ENCODE data around the gene KIDINS220.

Gene KIDINS220

DNA sequence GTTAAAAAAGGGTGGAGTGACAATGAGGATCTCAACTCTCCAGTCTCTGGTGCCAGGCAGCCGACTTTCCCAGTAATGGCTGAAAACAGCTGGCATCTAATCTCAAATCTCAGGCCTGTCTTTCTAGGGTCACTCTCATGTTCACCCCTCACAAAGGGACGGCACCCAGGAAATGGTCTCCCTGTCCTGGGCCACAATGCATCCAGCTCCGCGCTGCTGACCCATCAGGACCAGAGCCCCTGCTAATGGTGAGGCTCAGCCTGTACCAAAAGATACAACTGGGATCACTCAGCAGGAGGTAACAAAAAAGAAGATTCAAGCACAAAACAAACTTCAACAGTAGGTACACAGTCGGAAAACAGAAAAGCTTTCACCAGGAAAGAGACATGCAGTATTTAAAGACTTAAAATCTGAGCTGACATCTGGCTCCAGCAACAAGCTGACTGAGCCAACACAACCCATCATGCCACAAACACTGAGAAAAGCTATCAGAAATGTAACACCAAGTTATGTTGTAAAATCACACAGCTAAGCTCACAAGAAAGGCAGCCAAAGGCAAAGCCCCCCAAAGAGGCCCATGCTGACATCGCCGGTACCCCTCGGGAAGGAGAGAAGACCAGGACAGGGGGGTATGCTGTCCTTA is 13.6 kb upstream of the KIDINS220 start:
- DNase-seq = no peak

DNA sequence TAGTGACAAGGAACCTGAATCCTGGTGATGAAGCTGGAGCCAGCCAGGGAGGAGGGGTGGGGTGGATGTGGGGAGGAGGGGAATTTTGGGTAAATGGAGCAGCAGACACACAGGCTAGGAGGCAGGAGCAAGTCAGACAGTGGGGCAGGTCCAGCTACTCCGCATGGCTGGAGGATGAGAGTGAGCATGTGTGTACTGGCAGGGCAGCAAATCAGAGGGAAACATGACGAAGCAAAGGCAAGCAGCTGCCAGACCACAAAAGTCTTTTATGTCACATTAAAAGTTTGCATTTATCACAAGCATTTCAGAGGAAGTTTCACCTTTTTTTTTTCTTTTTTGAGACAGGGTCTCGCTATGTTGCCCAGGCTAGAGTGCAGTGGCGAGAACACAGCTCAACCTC is 11.9 kb upstream of the KIDINS220 start:
- peak in 1 of 2 donors; percentile 45 for DNase-seq

DNA sequence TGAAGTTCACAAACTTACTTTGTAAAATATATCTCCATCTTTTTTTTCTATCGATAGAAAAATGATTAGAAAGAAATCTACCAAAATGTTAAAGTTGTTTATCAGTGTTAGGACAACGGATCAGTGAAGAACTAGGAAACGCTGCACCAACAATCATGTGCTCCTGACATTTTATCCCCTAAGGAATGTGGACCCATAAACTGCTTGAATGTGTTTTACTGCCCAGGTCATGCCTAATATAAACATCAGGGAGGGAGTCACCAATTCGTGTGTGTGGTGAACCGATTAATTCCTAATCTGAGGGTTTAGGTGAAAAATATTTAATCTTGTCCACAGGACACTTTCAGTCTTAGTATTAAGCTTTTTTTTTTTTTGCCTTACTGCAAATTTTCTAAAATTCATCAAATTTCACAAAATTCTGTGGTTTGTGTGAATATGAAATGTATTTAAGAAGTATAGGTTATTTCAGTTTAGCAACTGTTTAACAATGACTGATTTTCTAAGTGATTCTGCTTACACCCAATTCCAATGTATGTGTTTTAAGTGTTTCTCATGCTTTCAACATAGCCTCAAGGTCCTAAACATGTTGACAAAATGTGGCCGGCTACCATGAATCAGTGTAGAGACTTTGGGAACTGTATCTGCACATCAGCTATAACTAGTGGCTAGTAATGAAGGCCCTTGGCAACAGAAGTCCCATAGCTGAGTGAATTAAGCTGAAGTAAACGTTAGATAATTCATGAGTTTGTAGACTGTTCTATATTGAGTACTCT is 11.1 kb upstream of the KIDINS220 start:
- no peak for DNase-seq

DNA sequence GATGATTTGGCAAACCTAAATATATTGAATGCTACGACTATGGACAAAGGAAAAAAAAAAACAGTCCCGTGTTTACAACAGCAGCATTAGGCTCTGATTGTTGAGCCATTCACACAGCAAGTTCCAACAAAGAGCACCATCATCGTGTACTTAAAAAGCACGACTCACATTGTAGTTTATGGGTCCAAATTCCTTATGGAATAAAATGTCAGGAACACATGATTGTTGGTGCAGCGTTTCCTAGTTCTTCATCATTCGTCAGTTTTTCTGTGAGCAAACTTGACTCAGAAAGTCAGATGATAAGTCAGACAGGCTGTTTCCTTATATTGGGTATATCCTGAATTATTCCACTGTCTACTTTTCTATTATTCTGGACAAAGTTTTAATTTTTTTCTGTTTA is 10.0 kb upstream of the KIDINS220 start:
- no peak for DNase-seq

DNA sequence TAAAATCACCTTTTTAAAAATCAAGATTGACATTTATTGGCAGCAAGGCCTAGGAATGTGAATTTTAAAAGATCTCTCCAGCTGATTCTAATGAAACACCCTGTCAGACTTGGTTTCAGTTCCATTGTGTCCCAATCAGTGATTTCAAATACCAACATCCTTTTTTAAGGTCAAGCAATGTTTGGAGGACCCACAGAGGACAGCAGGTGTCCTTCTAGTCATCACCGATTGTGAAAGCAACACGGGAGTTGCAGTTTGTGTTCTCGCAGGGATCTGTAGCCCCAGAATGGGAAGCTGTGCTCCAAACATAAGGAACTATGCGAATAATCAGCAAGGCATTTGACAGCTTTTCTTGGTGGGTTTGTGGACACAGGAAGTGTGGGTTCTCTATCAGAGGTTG is 4.5 kb upstream of the KIDINS220 start:
- no peak for DNase-seq

DNA sequence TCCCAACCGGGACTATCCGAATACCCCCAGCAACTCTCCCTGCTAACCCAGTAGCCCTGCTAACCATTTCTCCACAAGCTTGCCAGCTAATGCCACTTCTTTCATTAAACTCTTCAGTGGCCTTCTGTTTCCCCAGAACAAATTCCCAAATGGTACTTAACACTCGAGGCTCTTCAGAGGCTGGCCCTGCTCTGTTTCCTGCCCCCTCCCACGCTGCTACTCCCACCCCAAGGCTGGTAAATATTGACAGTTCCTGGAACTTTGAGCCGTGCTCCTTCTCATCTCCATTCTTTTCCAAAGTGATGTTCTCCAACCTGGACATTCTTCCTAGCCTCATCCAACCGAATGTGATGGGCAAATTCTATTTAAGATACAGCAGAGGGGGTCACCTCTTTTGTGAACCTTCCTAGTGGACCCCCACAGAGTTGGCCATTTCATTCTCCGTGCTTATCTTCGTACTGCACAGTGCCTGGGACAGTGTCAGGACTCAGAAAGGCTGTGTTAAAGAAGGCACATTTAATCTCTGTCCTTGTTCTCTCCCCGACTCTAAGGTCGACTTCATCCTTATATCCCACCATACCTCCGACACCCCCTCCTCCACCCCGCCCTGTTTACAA is 3.2 kb upstream of the KIDINS220 start:
- no peak for DNase-seq

DNA sequence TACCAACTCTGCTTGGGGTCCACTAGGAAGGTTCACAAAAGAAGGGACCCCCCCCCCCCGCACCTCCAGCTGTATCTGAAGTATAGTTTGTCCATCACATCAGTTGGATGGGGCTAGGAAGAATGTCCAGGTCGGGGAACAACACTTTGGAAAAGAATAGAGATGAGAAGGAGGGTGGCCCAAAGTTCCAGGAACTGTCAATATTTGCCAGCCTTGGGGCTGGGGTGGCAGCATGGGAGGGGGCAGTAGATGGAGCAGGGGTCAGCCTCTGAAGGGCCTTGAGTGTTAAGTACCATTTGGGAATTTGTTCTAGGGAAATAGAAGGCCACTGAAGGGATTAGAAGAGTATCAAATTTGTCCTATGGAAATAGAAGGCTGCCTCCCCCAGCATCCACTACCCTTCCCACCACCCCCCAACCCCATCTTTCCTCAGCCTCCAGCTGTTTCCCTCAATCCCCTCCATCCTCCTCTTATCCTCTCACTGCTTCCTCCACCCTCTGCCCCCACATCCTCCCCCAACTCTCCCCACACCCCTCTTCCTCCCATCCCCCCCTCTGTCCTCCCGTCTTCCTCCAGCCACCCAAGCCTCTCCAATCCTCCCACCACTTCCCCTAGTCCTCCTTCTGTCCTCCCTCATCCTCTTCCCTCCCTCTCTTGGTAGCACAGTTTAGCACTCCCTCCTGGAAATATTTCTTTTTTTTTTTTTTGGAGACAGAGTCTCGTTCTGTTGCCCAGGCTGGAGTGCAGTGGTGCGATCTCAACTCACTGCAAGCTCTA is 2.0 kb upstream of the KIDINS220 start:
- DNase-seq = no peak

DNA sequence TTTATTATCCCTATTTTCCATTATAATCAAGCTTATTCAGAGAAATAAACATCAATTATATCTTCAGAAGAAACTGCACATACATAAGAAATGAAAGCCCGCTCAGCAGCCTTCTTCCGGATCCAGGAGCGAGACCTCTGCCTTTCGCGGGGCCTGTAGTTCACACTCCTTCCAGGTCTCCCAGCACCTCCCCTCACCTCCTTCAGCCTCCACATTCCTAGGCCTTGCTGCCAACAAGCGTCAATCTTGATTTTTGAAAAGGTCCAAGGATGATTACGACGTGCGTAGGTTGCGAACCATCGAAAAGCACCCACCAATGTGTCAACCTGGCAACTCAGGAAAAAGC is 355 bp upstream of the KIDINS220 start:
- DNase-seq = no peak

DNA sequence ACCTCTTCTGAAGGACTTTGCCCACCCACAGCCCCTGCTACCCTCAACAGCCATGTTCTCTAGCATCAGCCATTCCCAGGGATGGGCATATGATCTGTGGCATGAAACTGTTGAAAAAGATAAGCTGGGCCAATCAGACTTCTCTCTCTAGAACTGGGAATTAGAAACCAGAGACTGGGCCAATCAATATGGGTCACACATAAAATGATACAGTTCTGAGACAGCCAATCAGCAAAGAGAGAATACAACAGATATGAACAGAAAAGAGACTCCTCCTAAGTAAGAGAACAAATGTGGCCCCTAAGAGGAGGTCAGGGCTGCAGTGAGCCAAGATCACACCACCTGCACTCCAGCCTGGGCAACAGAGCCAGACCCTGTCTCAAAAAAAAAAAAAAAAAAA is 2.1 kb downstream of the KIDINS220 start:
- DNase-seq = no peak

DNA sequence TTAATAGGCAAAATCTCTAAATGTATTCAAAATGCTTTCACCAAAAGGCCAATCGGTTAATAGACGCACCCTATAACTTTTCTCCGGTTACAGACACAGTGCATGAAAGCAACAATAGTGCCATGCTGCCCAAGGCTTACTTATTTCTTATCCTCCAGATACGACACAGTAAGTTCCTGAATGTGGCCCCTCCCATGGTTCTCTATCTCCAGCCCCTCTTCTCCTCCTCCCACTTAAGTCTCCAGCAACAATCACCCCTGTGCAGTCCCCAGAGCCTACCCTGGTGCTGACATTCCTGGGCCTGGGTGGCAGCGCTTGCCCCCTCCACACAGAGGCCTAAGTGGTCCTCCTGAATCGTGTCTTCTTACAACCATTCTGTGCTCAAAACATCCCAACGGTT is 3.6 kb downstream of the KIDINS220 start:
- no peak for DNase-seq

DNA sequence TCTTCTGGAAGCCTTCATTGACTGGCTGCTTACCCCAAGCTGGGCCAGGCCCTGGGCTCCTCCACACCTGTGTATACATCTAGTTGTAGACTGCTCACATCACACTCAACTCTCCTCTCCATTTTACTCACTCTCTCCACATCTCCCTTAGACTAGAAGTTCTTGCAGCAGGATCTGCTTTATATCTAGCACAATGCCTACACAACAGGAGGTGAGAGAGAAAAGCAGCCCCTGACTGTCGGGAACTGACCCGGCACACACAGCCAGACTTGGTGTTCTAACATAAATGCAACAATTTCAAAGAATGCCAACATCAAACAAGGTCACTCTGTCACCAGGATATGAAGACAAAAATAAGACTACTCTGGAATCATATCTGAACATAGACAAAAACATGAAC is 5.9 kb downstream of the KIDINS220 start:
- no peak for DNase-seq

DNA sequence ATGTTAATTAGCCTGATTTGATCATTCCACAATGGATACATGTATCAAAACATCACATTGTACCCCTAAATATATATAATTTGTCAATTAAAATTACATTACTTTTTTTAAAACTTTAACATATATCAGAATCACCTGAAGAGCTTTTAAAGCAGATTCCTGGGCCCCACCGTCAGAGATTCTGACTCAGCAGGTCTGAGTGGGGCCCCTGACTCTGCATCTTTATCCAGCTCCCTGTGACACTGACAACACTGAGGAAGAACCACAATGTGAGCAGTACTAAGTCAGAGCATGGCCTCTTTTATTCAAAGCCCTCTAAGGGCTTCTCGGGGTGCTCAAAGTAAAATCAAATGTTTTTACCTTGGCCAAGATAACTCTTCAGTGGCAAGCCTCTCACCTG is 9.7 kb downstream of the KIDINS220 start:
- no peak for DNase-seq

DNA sequence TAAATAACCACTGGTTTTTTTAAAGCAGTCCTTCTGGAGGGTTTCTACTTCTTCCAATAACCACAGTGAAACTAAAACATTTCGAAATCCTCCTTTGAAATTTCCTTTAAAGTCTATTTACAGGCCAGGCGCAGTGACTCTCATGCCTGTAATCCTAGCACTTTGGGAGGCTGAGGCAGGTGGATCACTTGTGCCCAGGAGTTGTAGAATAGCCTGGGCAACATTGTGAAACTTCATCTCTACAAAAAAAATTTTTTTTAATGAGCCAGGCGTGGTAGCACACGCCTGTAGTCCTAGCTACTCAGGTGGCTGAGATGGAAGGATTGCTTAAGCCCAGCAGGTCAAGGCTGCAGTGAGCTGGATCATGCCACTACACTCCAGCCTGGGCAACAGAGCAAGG is 15.2 kb downstream of the KIDINS220 start:
- no peak for DNase-seq

DNA sequence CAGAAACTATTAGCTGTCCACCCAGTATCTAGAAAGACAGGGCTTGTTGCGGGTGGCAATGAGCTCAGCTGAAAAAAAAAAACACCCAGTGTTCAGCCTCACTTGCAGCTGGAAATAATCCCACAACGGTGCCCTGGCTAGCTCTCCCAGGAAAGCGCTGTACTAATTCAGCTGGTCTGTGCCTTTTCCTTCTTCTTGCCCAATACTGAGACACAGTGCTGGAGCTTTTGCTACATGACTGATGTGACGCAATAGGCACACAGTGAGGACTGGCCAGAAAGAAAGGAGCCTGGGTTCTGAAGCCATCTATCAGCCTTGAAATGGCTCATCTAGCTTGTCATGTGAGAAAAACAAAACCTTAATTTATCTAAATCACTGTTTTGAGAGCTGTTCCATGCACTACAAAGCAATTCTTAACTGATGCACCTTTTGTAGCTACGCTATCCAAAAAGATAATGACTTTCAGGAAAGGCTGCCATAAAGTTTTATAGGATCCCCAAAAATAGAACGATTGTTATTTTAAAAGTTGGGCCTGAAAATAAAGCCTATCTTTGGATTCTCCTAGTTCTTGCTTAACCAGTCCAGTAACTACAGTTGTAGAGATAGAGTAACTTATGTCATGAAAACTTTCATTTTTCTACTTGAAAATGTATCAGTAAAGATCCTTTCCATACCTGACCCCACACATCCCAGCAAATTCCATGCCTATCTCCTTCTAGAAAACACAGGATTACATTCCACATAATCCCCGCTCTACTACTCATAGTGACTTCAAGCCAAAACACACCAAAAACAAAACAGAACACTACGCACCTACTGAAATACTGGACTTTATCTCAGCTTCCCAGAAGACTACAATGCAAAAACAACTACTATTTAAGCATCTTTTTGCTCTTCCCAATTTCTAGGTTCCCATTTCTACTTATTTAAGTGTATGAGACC is 15.9 kb downstream of the KIDINS220 start:
- no peak for DNase-seq

DNA sequence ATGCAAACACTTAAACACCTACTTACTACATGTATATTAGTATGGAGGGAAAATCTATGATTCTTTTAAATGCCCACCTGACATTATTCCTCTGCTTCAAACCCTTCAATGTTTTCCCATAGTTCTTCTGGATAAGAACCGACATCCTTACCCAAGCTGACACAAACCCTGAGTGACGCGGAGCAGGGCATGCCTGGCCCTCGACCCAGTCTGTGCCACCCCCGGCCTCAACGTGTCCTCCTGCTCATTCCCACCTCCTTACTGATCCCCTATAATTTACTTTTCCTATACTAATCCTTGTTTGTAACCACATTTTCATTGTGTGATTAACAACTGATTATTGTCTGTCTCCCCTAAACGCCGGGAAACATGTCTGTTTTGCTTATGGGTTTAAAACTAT is 17.5 kb downstream of the KIDINS220 start:
- no peak for DNase-seq

DNA sequence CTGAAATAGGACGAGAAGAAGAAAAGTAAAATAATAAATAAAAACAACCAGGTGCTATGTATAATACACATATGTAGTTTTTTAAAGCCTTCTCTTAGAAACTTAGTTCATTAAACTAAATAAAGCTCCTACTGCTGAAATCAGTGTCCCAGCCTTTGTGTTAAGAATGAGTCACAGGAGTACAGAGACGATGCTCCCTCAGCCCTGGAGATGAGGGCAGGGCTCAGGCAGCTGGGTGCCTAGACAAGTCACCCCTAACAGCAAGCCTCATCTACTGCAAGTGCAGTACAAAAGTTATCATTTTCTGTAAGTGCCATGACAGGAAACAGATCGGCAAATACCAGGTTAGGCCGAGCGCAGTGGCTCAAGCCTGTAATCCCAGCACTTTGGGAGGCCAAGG is 18.2 kb downstream of the KIDINS220 start:
- no peak for DNase-seq

DNA sequence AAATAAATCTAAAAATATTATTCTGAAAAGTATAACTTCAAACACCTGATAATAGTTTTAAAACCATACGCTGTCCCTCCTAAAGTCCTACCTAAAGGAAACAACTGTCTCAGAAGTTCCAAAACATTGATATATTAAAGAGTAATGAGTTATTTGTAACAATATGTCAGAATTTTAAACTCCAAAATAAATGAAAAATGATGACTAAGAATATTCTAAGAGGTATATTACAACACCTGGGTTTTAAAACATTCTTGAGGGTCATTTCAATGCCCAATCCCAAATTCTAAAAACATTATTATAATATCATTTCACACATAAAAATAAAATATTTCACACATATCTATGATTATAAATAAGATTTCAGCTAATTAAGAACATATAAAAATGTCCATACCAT is 20.2 kb downstream of the KIDINS220 start:
- DNase-seq = no peak

DNA sequence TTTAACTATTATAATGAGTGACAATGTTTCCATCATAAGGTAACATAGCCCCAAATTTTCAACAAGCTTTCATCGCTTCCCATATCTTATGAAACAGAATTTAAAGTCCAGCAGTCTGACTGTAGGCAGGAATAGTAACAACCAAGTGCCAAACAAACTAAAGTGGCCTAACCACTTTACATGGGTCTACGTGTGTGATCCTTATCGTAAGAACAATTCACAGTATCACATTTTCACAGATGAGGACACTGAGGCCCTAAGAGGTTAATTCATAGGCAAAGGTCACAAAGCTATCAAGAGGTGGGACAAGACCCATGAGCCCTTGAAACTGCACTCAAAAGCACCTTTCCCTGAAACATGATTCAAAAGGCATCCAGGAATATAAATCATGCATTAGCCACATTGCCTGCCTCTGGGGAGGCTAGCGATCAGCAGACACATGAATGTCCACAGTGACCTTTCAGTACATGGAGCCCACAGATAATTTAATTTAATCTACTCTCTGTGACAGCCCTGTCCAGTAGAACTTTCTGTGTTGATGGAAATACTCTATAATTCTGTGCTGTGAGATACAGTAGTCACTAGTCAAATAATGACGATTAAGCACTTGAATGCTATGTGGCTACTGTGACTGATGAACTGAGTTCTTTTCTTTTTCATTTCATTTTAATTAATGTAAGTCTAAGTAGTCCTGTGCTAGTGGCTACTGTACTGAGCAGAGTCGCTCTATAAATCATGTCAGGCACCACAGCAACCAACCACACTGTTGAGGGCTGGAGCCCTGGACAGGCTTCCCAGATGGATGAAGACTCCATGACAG is 30.3 kb downstream of the KIDINS220 start:
- no peak for DNase-seq

DNA sequence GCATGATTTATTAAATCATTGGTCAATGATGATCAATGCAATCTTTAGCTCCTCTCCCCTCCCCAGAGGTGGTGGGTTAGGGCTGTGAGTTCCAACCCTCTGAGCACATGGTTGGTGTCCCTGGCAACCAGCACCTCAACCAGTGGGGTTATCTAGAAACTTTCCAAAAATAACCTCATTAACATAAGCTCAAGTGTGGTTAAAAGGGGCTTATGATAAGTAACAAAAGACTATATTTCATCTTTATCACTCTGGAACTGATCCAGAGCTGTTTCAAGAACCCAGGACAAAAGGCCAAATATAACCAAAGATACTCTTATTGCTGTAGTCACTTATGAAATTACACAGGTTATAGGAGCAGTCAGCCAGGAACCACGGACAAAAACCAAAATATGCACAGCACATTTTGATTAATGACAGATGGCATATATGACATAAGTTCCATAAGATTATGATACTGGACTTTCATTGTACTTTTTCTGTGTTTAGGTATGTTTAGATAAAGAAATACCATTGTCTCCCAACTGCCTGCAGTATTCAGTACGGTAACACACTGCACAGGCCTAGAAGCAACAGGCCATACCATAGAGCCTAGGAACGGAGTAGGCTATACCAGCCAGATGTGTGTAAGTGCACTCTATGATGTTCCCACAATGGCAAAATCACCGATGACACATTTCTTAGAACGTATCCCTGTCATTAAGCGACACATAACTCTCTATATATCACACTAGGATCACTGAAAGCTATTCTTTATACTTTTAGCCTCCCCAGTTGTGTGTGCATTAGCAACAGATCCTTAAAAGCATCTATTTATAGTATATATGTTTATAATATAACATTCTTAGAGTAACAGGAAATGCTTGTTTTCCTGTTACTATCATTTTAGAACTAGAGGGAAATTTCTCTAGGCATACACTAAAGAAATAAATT is 31.9 kb downstream of the KIDINS220 start:
- DNase-seq = no peak

DNA sequence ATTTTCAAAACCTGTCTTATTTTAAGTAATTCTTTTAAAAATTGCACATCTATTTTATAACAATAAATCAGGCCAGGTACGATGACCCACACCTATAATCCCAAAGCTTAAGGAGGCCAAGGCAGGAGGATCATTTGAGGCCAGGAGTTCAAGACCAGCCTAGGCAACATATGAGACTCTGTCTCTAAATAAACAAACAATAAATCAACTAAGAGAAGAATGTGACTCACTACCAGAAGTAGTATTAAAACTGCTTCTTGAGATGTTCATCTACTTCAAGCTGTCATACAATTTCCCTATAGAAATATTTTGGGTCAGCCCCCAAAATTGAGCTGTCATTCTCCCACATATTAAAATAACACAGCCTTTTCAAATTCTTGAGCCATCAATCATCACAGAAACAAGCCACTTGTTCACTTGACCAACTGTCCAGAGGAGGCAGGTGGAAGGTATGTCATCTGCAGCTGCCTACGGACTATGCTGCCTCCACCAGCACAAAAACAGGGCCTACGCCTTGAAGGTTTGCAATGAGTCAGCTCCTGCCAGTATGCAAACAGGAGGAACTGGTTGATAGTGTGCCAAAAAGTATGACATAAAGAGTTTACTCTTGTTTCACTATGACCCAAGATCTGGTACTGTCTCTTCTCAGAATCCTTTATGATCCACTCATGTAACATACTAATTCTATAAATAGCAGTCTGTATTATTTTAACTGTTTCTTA is 33.6 kb downstream of the KIDINS220 start:
- peak in 1 of 2 donors; percentile 30 for DNase-seq
